GM10248 (cell line): ENCODE data around the gene TWF2.

Source experiments
- CTCF ChIA-PET: fragments of 300-600 bp; sonication (Branson Sonifier 250); formaldehyde crosslinking; extraction: SDS; loops from one replicate; lab custom pipeline; 2021; ENCODE audit warnings: antibody characterized with exemption; lab: Yijun Ruan, JAX
- POLR2A ChIA-PET: fragments of 350-650 bp; sonication (Branson Sonifier 250); formaldehyde crosslinking; extraction: SDS; loops from one replicate; lab custom pipeline; 2020; ENCODE audit warnings: antibody characterized with exemption; lab: Yijun Ruan, JAX
- DNase-seq: peaks from one replicate; pipeline ENCODE4 v3.0.0; 2012; ENCODE audit errors: extremely low spot score
- CTCF ChIP-seq: IDR thresholded peaks from 2 replicates; pipeline ENCODE4 v1.5.1; 2012; ENCODE audit warnings: mild to moderate bottlenecking, low read depth; ENCODE audit errors: extremely low read depth, missing control alignments, control extremely low read depth

TWF2 gene

DNA sequence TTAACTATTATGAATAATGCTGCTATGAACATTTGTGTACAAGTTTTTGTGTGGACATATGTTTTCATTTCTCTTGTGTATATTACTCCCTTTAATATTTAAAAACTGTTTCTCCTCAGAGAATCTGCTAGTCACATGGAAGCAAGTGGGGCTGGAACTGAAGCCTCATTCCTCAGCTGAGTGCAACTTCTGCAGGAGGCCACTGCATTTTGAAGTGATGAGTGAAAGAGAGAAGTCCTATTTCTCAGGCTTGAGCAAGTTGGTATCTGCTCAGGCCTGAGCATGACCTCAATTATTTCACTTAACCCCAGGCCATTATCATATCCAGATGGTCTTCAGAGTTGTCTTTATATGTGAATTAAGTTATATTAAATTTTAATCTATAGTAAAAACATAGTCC lies 25.1 kb downstream of the TWF2 start:
- DNase-seq: no peak
- POLR2A ChIA-PET: interaction anchor here (0.6 kb wide), 1 partner anchor 1977 kb away, joined by 5 read pairs; no protein-coding TSS in a partner anchor
- CTCF ChIA-PET: interaction anchor here (0.9 to 10.4 kb wide), 4 partner anchors 7 to 65 kb away, joined by 3 to 172 read pairs (median 50); partner anchors contain the start of gene WDR82
- TF ChIP-seq CTCF: no peak

- ChIA-PET POLR2A (no interaction called here), CTCF (interaction anchor here (0.9 to 13.3 kb wide), 3 partner anchors 6 to 65 kb away, joined by 3 to 172 read pairs (median 3); partner anchors contain the start of gene WDR82)
- TF ChIP-seq CTCF: no peak
- DNase-seq: no peak
Measured at GRCh38 chr3:52213005-52213404, 26.0 kb downstream of the TWF2 start.

DNA sequence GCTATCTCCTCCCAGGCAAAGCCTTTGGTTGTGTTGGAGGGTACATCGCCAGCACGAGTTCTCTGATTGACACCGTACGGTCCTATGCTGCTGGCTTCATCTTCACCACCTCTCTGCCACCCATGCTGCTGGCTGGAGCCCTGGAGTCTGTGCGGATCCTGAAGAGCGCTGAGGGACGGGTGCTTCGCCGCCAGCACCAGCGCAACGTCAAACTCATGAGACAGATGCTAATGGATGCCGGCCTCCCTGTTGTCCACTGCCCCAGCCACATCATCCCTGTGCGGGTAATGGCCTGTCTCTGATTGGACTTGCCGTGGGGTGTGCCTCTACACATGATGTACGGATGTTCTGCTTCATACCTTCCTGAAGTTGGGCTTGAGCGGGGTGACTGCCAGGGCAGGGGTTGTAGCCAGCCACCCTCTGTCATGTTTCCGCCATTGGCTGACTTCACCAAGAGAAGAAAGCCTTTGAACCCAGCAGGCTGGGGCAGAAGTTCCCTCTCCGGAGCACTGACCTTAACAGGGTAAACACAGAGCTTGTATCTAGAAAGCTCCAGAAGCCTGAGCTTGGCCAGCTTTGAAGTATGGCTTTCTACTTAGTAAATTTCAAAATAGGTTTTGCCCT lies 27.6 kb downstream of the TWF2 start:
- POLR2A ChIA-PET: no interaction called here

DNA sequence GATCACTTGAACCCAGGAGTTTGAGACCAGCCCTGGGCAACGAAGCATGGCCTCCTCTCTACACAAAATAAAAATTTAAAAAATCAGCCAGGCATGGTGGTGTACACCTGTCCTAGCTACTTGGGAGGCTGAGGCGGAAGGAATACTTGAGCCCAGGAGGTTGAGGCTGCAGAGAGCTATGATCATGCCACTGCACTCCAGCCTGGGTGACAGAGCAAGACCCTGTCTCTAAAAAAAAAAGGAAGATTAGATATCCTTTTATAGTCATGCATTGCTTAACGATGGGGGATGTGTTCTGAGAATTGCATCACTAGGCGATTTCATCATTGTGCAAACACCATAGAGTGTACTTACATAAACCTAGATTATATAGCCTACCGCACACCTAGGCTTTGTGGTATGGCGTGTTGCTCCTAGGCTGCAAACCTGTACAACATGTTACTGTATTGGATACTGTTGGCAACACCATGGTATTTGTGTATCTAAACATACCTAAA lies 28.4 kb downstream of the TWF2 start:
- CTCF ChIA-PET: interaction anchor here (1.2 to 13.3 kb wide), 4 partner anchors 8 to 21 kb away, joined by 4 to 172 read pairs (median 6); no protein-coding TSS in a partner anchor
- POLR2A ChIA-PET: no interaction called here
- no peak for TF ChIP-seq CTCF
- no peak for DNase-seq

More for the DNA sequence above, 27.6 kb downstream of the TWF2 start:
- no peak for DNase-seq
- CTCF ChIA-PET: interaction anchor here (1.0 to 13.3 kb wide), 4 partner anchors 8 to 210 kb away, joined by 4 to 172 read pairs (median 6); no protein-coding TSS in a partner anchor
- no peak for TF ChIP-seq CTCF

GRCh38 chr3:52210037-52210436 lies 28.9 kb downstream of the TWF2 start:
- DNase-seq: no peak
- POLR2A ChIA-PET: no interaction called here
- TF ChIP-seq CTCF: no peak
- CTCF ChIA-PET: interaction anchor here (1.2 to 13.3 kb wide), 4 partner anchors 9 to 21 kb away, joined by 4 to 172 read pairs (median 6); no protein-coding TSS in a partner anchor

- TF ChIP-seq CTCF: no peak
- POLR2A ChIA-PET: no interaction called here
- CTCF ChIA-PET: interaction anchor here (1.4 to 13.3 kb wide), 2 partner anchors 10 to 208 kb away, joined by 3 to 172 read pairs; no protein-coding TSS in a partner anchor
- DNase-seq: no peak
Measured at GRCh38 chr3:52208556-52208955, 30.4 kb downstream of the TWF2 start.
